HG02759 (cell line): ENCODE measurements around the gene UNC119B.
"Not testable (repeated sequence)": the region's sequence is repeated elsewhere in the genome, so short reads cannot be mapped to it uniquely, and the experiment has no call there.

ENCODE experiments used
- ATAC-seq: cut with Tn5 transposase; IDR thresholded peaks from one replicate; pipeline ENCODE4 v1.9.1; 2021; ENCODE audit warnings: mild to moderate bottlenecking, moderate library complexity; ENCODE audit not compliant: unreplicated experiment

UNC119B gene

GRCh38 chr12:120710031-120710804 is at the start of gene UNC119B:
Gene UNC119B (plus strand): TSS chr12:120710458. CDS start chr12:120710475, 17 bp downstream.
- ATAC-seq = peak; percentile 80

- no peak for ATAC-seq
Observed at GRCh38 chr12:120661432-120661831, 48.8 kb upstream of the UNC119B start.

GRCh38 chr12:120662879-120663278 is 47.4 kb upstream of the UNC119B start:
- ATAC-seq = peak; percentile 77

GRCh38 chr12:120663741-120664140 is 46.5 kb upstream of the UNC119B start:
- no peak for ATAC-seq

- no peak for ATAC-seq
Observed at GRCh38 chr12:120666571-120667390, 43.5 kb upstream of the UNC119B start.

GRCh38 chr12:120668091-120668867 is 42.0 kb upstream of the UNC119B start:
- no peak for ATAC-seq

- ATAC-seq = peak; percentile 63
Observed at GRCh38 chr12:120668868-120669840, 41.1 kb upstream of the UNC119B start.

GRCh38 chr12:120670237-120670636 is 40.0 kb upstream of the UNC119B start:
- not testable (repeated sequence) for ATAC-seq

GRCh38 chr12:120670667-120671066 is 39.6 kb upstream of the UNC119B start:
- ATAC-seq = no peak

- no peak for ATAC-seq
Observed at GRCh38 chr12:120674097-120674636, 36.1 kb upstream of the UNC119B start.

GRCh38 chr12:120677765-120678473 is 32.3 kb upstream of the UNC119B start:
- ATAC-seq = peak; percentile 59

GRCh38 chr12:120678572-120678971 is 31.7 kb upstream of the UNC119B start:
- ATAC-seq = no peak

GRCh38 chr12:120680165-120680738 is 30.0 kb upstream of the UNC119B start:
- ATAC-seq = no peak

- no peak for ATAC-seq
Observed at GRCh38 chr12:120684523-120684932, 25.7 kb upstream of the UNC119B start.

- no peak for ATAC-seq
Observed at GRCh38 chr12:120685522-120685921, 24.7 kb upstream of the UNC119B start.

- peak; percentile 70 for ATAC-seq
Observed at GRCh38 chr12:120686151-120686689, 24.0 kb upstream of the UNC119B start.

- ATAC-seq = peak; percentile 74
Observed at GRCh38 chr12:120686690-120687577, 23.3 kb upstream of the UNC119B start, which contains the start of gene MLEC. Gene MLEC (plus strand): TSS chr12:120687149. CDS start chr12:120687297, 148 bp downstream.
